Natural killer cell (primary cell): ENCODE data around the gene ING1. TPM values are rescaled to one million over a fixed set of nuclear protein-coding genes. Genes with fewer than 3 reads are reported as not detected.

Experiments used
- ATAC-seq, 3 donors: fragments of 150-1000 bp in 2 of 3; fragments of 200-7000 bp in 1 of 3; cut with Tn5 transposase; 1 replicate in 1 of 3; 2 replicates in 2 of 3; pipeline ENCODE4 v1.10.0; 2021; ENCODE audit warnings: mild to moderate bottlenecking in 2 of 3, moderate library complexity in 2 of 3
- DNase-seq, 2 donors: peaks; one replicate each; pipeline versions ENCODE4 v3.0.0 to v3.0.0-alpha.2; 2013 to 2021; ENCODE audit warnings: mixed read lengths in 1 of 2
- H3K27ac ChIP-seq: one replicate; pipeline ENCODE4 v1.5.1; 2013; ENCODE audit warnings: mild to moderate bottlenecking, low read length
- H3K27me3 ChIP-seq: one replicate; pipeline ENCODE4 v1.6.1; 2013; ENCODE audit warnings: low read length; ENCODE audit not compliant: control insufficient read depth, insufficient read depth
- H3K36me3 ChIP-seq: one replicate; pipeline ENCODE4 v1.6.1; 2013; ENCODE audit warnings: low read length; ENCODE audit not compliant: control insufficient read depth, insufficient read depth
- H3K4me1 ChIP-seq: one replicate; pipeline ENCODE4 v1.6.1; 2013; ENCODE audit warnings: low read length; ENCODE audit not compliant: control insufficient read depth, insufficient read depth
- H3K4me3 ChIP-seq: one replicate; pipeline ENCODE4 v1.5.1; 2013; ENCODE audit warnings: low read length
- H3K9me3 ChIP-seq: one replicate; pipeline ENCODE4 v1.6.1; 2013; ENCODE audit warnings: low read length; ENCODE audit not compliant: control insufficient read depth, insufficient read depth
- H3K27ac Mint-ChIP-seq, 2 donors: one replicate each; pipeline ENCODE4 v1.8.0; 2022; ENCODE audit warnings: mild to moderate bottlenecking in 2 of 2, mixed read lengths in 2 of 2, moderate library complexity in 1 of 2
- H3K27me3 Mint-ChIP-seq, 2 donors: one replicate each; pipeline ENCODE4 v1.8.0; 2022; ENCODE audit warnings: low read depth in 2 of 2, mixed read lengths in 2 of 2
- H3K36me3 Mint-ChIP-seq: one replicate; pipeline ENCODE4 v1.8.0; 2022; ENCODE audit warnings: mixed read lengths
- H3K4me1 Mint-ChIP-seq, 2 donors: one replicate each; pipeline ENCODE4 v1.8.0; 2022; ENCODE audit warnings: mixed read lengths in 2 of 2
- H3K4me3 Mint-ChIP-seq: one replicate; pipeline ENCODE4 v1.8.0; 2022; ENCODE audit warnings: mild to moderate bottlenecking, moderate library complexity, mixed read lengths
- H3K9me3 Mint-ChIP-seq, 2 donors: one replicate each; pipeline ENCODE4 v1.8.0; 2022; ENCODE audit warnings: mixed read lengths in 2 of 2
- WGBS: methylation state at CpG from one replicate; pipeline ENCODE4 v1.1.7; 2013; ENCODE audit warnings: missing lambda C conversion rate; ENCODE audit not compliant: insufficient coverage; 5-methylcytosine and 5-hydroxymethylcytosine counted together
- intact Hi-C: fragments of 100-400 bp; cut with micrococcal nuclease; formaldehyde crosslinking; loops from one replicate; pipeline ENCODE4 v1.14.2; 2022
- total RNA-seq, 4 donors: library from RNA; stranded (reverse); fragments of 120-200 nt in 1 of 4; gene quantifications; one replicate each; pipeline versions ENCODE4 v1.2.3 to v1.2.4, GENCODE V29; 2013 to 2022
- TF ChIP-seq, protein P1 (sequence below): fragments of 200-600 bp; IDR thresholded peaks from one replicate; pipeline ENCODE4 v1.8.0; 2022; ENCODE audit warnings: antibody characterized with exemption

The ING1 gene
- total RNA-seq, 3 donors from 2014 or later (not counting 1 experiment from before 2014, with no cell fraction given) = 12.6 to 22.5 (median 15.5) TPM

DNA sequence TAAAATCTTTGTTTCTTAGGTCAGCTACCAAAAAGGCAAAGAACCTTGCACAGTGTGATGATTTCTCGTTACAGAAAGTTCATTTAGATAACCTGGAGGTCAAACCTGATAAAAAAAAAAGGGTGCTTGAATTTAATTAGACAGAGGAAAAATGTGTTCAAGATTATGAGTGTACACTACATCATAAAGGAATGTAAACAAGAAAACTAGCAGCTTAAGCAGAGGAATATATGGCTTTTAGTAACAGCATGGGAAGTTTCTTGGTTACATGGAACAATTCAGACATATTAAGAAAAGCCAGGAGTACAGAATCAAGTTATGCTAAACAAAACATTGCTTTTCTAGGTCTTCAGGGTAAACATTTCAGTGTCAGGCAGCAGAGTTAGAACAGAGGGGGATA, 32.9 kb downstream of the ING1 start:
- Mint-ChIP-seq H3K27ac (no peak overlapping the region), H3K36me3 (peaks cover 6% of the 10 kb centered on the region)

DNA sequence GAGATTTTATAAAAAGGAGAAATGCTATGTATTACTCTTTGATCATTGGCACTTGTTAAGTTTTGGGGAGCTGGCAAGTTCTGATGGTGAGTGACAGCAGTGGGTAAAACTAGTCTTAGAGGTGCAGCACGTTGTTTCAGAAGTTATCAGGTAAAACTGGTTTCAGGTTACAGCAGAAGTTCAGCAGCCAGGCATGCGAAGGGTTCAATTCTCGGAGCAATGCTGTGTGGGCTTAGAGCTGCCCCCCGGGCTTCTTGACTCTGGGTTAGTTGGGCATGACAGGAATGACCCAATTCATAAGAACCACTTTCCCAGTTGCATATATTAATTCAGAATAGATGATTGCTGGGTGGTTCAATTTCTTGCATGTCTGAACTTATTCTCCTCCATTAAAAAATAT, 34.8 kb downstream of the ING1 start:
- no peak overlapping the region for H3K4me3 Mint-ChIP-seq
- H3K36me3 Mint-ChIP-seq = peaks cover 6% of the 10 kb centered on the region
- TF ChIP-seq, protein P1, sequence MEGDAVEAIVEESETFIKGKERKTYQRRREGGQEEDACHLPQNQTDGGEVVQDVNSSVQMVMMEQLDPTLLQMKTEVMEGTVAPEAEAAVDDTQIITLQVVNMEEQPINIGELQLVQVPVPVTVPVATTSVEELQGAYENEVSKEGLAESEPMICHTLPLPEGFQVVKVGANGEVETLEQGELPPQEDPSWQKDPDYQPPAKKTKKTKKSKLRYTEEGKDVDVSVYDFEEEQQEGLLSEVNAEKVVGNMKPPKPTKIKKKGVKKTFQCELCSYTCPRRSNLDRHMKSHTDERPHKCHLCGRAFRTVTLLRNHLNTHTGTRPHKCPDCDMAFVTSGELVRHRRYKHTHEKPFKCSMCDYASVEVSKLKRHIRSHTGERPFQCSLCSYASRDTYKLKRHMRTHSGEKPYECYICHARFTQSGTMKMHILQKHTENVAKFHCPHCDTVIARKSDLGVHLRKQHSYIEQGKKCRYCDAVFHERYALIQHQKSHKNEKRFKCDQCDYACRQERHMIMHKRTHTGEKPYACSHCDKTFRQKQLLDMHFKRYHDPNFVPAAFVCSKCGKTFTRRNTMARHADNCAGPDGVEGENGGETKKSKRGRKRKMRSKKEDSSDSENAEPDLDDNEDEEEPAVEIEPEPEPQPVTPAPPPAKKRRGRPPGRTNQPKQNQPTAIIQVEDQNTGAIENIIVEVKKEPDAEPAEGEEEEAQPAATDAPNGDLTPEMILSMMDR = no peak
- WGBS = 86% methylated on average over 4 of the region's 4 CpGs
- H3K4me1 Mint-ChIP-seq = no peaks in the 10 kb centered on the region
- no peaks in the 10 kb centered on the region for H3K4me1 ChIP-seq
- no peak overlapping the region for H3K4me3 ChIP-seq
- H3K36me3 ChIP-seq = no peaks in the 10 kb centered on the region
- peaks cover 0 to 6% of the 10 kb centered on the region in 2 donors for H3K9me3 Mint-ChIP-seq
- ATAC-seq = no peak
- H3K27ac ChIP-seq = no peak overlapping the region
- no peaks in the 10 kb centered on the region for H3K27me3 ChIP-seq
- no peak overlapping the region for H3K27ac Mint-ChIP-seq
- H3K9me3 ChIP-seq = peaks cover 9% of the 10 kb centered on the region
- intact Hi-C loops = no loop called here
- H3K27me3 Mint-ChIP-seq = no peaks in the 10 kb centered on the region
- DNase-seq = no peak

More for the DNA sequence above, 32.9 kb downstream of the ING1 start:
- DNase-seq = no peak
- Histone ChIP-seq H3K36me3 (no peaks in the 10 kb centered on the region), H3K9me3 (peaks cover 15% of the 10 kb centered on the region), H3K27ac (no peak overlapping the region), H3K4me3 (no peak overlapping the region), H3K4me1 (no peaks in the 10 kb centered on the region), H3K27me3 (no peaks in the 10 kb centered on the region)
- intact Hi-C loops = no loop called here
- ATAC-seq = no peak
- Mint-ChIP-seq H3K4me1 (no peaks in the 10 kb centered on the region), H3K4me3 (no peak overlapping the region), H3K27me3 (no peaks in the 10 kb centered on the region), H3K9me3 (peaks cover 0 to 6% of the 10 kb centered on the region in 2 donors)
- WGBS = 82% methylated on average over 1 of the region's 1 CpG
- TF ChIP-seq, protein P1 = no peak

DNA sequence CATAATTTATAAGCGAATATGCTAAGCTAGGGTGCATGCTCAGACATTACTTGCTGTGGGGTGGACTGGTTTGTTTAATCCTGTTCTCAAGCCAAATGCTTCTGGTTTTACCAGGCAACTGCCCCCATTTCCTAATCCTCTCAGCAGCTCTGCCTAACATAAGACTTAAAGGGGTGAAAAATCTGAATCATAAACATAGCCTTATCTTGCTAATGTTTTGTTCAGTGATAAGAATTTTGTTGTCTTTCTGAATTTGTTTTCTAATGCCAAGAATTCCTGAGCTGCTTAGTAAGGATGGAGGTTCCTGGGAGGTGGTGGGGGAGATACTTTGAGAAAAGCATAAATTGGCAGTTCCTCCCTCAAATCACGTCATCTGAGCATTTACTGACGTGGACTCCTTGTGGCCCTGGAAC, 42.7 kb downstream of the ING1 start:
- Mint-ChIP-seq H3K4me1 (peaks cover 4% of the 10 kb centered on the region in 2 donors), H3K4me3 (no peak overlapping the region), H3K27me3 (peaks cover 5 to 11% of the 10 kb centered on the region in 2 donors), H3K27ac (no peak overlapping the region), H3K36me3 (no peaks in the 10 kb centered on the region), H3K9me3 (no peaks in the 10 kb centered on the region)
- TF ChIP-seq, protein P1 = no peak
- Histone ChIP-seq H3K36me3 (no peaks in the 10 kb centered on the region), H3K9me3 (no peaks in the 10 kb centered on the region), H3K27me3 (no peaks in the 10 kb centered on the region), H3K27ac (no peak overlapping the region), H3K4me1 (no peaks in the 10 kb centered on the region), H3K4me3 (no peak overlapping the region)
- ATAC-seq (no peak), DNase-seq (no peak)
- intact Hi-C loops = no loop called here
- WGBS = 97% methylated on average over 3 of the region's 3 CpGs

DNA sequence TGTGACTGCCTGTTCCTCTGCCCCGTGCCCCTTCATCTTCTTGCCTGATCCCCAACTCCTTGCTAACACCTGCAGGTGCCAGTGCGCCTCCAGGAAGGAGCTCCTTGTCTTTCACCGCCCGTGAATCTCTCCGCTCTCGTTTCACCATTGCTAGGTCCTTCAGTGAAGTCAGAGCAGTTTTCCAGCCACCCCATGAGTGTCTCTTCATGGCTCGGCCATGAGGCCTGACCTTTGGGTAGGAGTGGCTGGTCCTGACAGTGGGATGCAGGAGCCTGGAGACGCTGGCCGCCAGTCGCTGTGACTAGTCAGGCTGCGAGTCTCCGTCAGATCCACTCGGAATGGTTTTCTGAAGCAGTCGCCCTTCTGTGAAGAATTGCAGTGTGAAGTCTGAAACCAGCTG, 43.8 kb downstream of the ING1 start:
- intact Hi-C loops = no loop called here
- Mint-ChIP-seq H3K27ac (no peak overlapping the region), H3K4me3 (no peak overlapping the region), H3K4me1 (peaks cover 4% of the 10 kb centered on the region in 2 donors), H3K9me3 (no peaks in the 10 kb centered on the region), H3K36me3 (no peaks in the 10 kb centered on the region), H3K27me3 (peaks cover 5 to 11% of the 10 kb centered on the region in 2 donors)
- ATAC-seq = no peak
- Histone ChIP-seq H3K27ac (no peak overlapping the region), H3K9me3 (no peaks in the 10 kb centered on the region), H3K36me3 (no peaks in the 10 kb centered on the region), H3K4me1 (no peaks in the 10 kb centered on the region), H3K4me3 (no peak overlapping the region), H3K27me3 (no peaks in the 10 kb centered on the region)
- 95% methylated on average over 14 of the region's 14 CpGs for WGBS
- no peak for DNase-seq
- TF ChIP-seq, protein P1 = no peak
